Tibial artery (tissue), 4 donors: ENCODE measurements around the gene GRHL3.

Experiments
- DNase-seq, 2 donors: peaks; one replicate each; pipeline ENCODE4 v3.0.0-alpha.2; 2019
- H3K27ac ChIP-seq, 2 donors: fragments of 200-600 bp; sonication (generic) in 1 of 2; 1 replicate in 1 of 2; 2 replicates in 1 of 2; pipeline ENCODE4 v1.5.1; 2018 to 2019; ENCODE audit warnings: mild to moderate bottlenecking in 1 of 2
- H3K27me3 ChIP-seq, 2 donors: fragments of 200-600 bp; sonication (generic) in 1 of 2; one replicate each; pipeline versions ENCODE4 v1.5.1 to v1.6.0; 2016 to 2019
- H3K36me3 ChIP-seq, 3 donors: fragments of 200-600 bp; sonication (generic) in 2 of 3; one replicate each; pipeline ENCODE4 v1.5.1; 2016 to 2019; ENCODE audit warnings: mild to moderate bottlenecking in 2 of 3
- H3K4me1 ChIP-seq, 4 donors: fragments of 200-600 bp; sonication (generic) in 2 of 4; 1 replicate in 3 of 4; 2 replicates in 1 of 4; pipeline ENCODE4 v1.5.1; 2016 to 2019
- H3K4me3 ChIP-seq, 2 donors: fragments of 200-600 bp; sonication (generic) in 1 of 2; 1 replicate in 1 of 2; 2 replicates in 1 of 2; pipeline ENCODE4 v1.5.1; 2018 to 2019; ENCODE audit warnings: mild to moderate bottlenecking in 2 of 2
- H3K9me3 ChIP-seq, 3 donors: fragments of 200-600 bp; sonication (generic) in 1 of 3; one replicate each; pipeline ENCODE4 v1.5.1; 2016 to 2019
- intact Hi-C: fragments of 100-400 bp; cut with DNase I; formaldehyde crosslinking; loops from one replicate; pipeline ENCODE4 v1.15.0; 2023; ENCODE audit warnings: low total_unique reads
- TF ChIP-seq, protein P1 (sequence below), 2 experiments: fragments of 200-600 bp in 1 of 2; fragments of 450-650 bp in 1 of 2; IDR thresholded peaks; one replicate each; pipeline ENCODE4 v1.5.1; 2017 to 2019; ENCODE audit warnings: antibody characterized with exemption in 2 of 2, mild to moderate bottlenecking in 1 of 2, moderate library complexity in 1 of 2

Gene GRHL3

DNA sequence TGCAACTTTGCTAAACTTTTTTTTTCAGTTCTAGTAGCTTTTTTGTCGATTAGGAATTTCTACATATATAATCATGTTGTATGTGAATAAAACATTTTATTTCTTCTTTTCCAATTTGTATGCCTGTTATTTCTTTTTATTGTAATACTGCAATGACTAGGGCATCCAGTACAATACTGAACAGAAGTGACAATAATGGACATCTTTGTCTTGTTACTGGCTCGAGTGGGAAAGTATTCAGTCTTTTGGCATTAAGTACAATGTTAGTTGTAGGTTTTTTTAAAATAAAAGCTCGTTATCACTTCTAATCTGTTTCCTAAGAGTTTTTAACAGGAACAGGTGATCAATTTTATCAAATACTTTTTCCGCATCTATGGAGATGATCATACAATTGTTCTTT lies 84.6 kb downstream of the GRHL3 start:
- Histone ChIP-seq H3K36me3 (no peaks in the 10 kb centered on the region), H3K27ac (no peak overlapping the region), H3K4me3 (no peak overlapping the region), H3K4me1 (no peaks in the 10 kb centered on the region), H3K27me3 (no peaks in the 10 kb centered on the region), H3K9me3 (peaks cover 0 to 5% (median 0%) of the 10 kb centered on the region in 3 donors)
- TF ChIP-seq, protein P1, sequence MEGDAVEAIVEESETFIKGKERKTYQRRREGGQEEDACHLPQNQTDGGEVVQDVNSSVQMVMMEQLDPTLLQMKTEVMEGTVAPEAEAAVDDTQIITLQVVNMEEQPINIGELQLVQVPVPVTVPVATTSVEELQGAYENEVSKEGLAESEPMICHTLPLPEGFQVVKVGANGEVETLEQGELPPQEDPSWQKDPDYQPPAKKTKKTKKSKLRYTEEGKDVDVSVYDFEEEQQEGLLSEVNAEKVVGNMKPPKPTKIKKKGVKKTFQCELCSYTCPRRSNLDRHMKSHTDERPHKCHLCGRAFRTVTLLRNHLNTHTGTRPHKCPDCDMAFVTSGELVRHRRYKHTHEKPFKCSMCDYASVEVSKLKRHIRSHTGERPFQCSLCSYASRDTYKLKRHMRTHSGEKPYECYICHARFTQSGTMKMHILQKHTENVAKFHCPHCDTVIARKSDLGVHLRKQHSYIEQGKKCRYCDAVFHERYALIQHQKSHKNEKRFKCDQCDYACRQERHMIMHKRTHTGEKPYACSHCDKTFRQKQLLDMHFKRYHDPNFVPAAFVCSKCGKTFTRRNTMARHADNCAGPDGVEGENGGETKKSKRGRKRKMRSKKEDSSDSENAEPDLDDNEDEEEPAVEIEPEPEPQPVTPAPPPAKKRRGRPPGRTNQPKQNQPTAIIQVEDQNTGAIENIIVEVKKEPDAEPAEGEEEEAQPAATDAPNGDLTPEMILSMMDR (IDR thresholded peaks at IDR 0.05) = no peak
- no peak for DNase-seq
- intact Hi-C loops = no loop called here
